H1 (cell line): Measurements from ENCODE around the gene TSPAN32. TPM values are rescaled to one million over a fixed set of nuclear protein-coding genes. Genes with fewer than 3 reads are reported as not detected.

Experiments used
- SIX5 ChIP-seq: IDR thresholded peaks from 2 replicates; pipeline ENCODE4 v1.6.1; 2011; ENCODE audit warnings: mild to moderate bottlenecking, low read depth, low read length
- polyA plus RNA-seq, 7 experiments: library from polyadenylated mRNA; depleted of rRNA in 3 of 7; stranded (reverse) in 5 of 7; unstranded in 2 of 7; fragments of >200 nt in 5 of 7; fragments of 200-250 nt in 2 of 7; gene quantifications; 1 replicate in 5 of 7; 2 replicates in 1 of 7; 4 replicates in 1 of 7; pipeline versions ENCODE4 v1.2.1 to v1.2.3, GENCODE V29; 2011 to 2013; ENCODE audit warnings: missing spikeins in 2 of 7, mixed read lengths in 2 of 7
- total RNA-seq: library from RNA; stranded (reverse); fragmentation: NEBNext Ultra II Directional; extraction: Animal tissue kit (Norgen Biotek cat#: 25700); gene quantifications from 2 replicates; pipeline ENCODE4 v1.2.1, GENCODE V29; 2021
- TF ChIP-seq, protein P1 (sequence below), 3 experiments: IDR thresholded peaks; 1 replicate in 2 of 3; 2 replicates in 1 of 3; pipeline versions ENCODE4 v1.5.1 to v1.6.1; 2011; ENCODE audit warnings: low read length in 3 of 3, mild to moderate bottlenecking in 3 of 3, inconsistent platforms in 2 of 3, low read depth in 1 of 3, moderate library complexity in 1 of 3; ENCODE audit not compliant: insufficient read depth in 1 of 3; ENCODE audit errors: control extremely low read depth in 1 of 3

Gene TSPAN32
- total and polyA plus RNA-seq, 2 of the 8 experiments (the other 6 are each of a cell fraction or from before 2014, with no cell fraction given): not detected

GRCh38 chr11:2330696-2331095 lies 28.9 kb downstream of the TSPAN32 start (continued):
- TF ChIP-seq, protein P1, sequence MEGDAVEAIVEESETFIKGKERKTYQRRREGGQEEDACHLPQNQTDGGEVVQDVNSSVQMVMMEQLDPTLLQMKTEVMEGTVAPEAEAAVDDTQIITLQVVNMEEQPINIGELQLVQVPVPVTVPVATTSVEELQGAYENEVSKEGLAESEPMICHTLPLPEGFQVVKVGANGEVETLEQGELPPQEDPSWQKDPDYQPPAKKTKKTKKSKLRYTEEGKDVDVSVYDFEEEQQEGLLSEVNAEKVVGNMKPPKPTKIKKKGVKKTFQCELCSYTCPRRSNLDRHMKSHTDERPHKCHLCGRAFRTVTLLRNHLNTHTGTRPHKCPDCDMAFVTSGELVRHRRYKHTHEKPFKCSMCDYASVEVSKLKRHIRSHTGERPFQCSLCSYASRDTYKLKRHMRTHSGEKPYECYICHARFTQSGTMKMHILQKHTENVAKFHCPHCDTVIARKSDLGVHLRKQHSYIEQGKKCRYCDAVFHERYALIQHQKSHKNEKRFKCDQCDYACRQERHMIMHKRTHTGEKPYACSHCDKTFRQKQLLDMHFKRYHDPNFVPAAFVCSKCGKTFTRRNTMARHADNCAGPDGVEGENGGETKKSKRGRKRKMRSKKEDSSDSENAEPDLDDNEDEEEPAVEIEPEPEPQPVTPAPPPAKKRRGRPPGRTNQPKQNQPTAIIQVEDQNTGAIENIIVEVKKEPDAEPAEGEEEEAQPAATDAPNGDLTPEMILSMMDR (IDR thresholded peaks at IDR 0.05; ENCODE audit: control extremely low read depth in 1 of 3, insufficient read depth in 1 of 3, low read depth in 1 of 3, low read length in 3 of 3): no peak
- TF ChIP-seq SIX5: no peak
